Middle frontal gyrus (tissue), 1 donor: Measurements from ENCODE around the gene TMIGD1.

ENCODE experiments used
- DNase-seq: peaks from one replicate; pipeline ENCODE4 v3.0.0-alpha.2; 2015; ENCODE audit warnings: low spot score; ENCODE audit errors: extremely low spot score

TMIGD1 gene

GRCh38 chr17:30332057-30332542 is 1.8 kb downstream of the TMIGD1 start:
- no peak for DNase-seq

- no peak for DNase-seq
These were observed 7.0 kb downstream of the TMIGD1 start for GRCh38 chr17:30326809-30327208.

GRCh38 chr17:30324723-30325122 is 9.1 kb downstream of the TMIGD1 start:
- no peak for DNase-seq

- DNase-seq = no peak
These were observed 9.9 kb downstream of the TMIGD1 start for GRCh38 chr17:30323895-30324319.

- DNase-seq = no peak
These were observed 10.5 kb downstream of the TMIGD1 start for GRCh38 chr17:30323262-30323894.

- DNase-seq = no peak
These were observed 12.5 kb downstream of the TMIGD1 start for GRCh38 chr17:30321314-30321713.

- no peak for DNase-seq
These were observed 15.7 kb downstream of the TMIGD1 start for GRCh38 chr17:30318155-30318554.

- DNase-seq = no peak
These were observed 17.1 kb downstream of the TMIGD1 start for GRCh38 chr17:30316736-30317135.

- peak; percentile 6 for DNase-seq
These were observed 18.8 kb downstream of the TMIGD1 start for GRCh38 chr17:30315106-30315505.

- no peak for DNase-seq
These were observed 19.4 kb downstream of the TMIGD1 start for GRCh38 chr17:30314474-30314873.

GRCh38 chr17:30312226-30312625 is 21.6 kb downstream of the TMIGD1 start:
- no peak for DNase-seq

- DNase-seq = no peak
These were observed 23.3 kb downstream of the TMIGD1 start for GRCh38 chr17:30310562-30310961.

- DNase-seq = no peak
These were observed 24.3 kb downstream of the TMIGD1 start for GRCh38 chr17:30309591-30309990.

GRCh38 chr17:30308406-30308805 is 25.5 kb downstream of the TMIGD1 start:
- DNase-seq = no peak

- no peak for DNase-seq
These were observed 29.1 kb downstream of the TMIGD1 start for GRCh38 chr17:30304778-30305177.

GRCh38 chr17:30302241-30302640 is 31.6 kb downstream of the TMIGD1 start:
- DNase-seq = no peak

GRCh38 chr17:30300818-30301217 is 33.0 kb downstream of the TMIGD1 start:
- DNase-seq = no peak

GRCh38 chr17:30299000-30299399 is 34.9 kb downstream of the TMIGD1 start:
- DNase-seq = no peak

GRCh38 chr17:30297715-30298114 is 36.1 kb downstream of the TMIGD1 start:
- DNase-seq = no peak

GRCh38 chr17:30296499-30297080 is 37.3 kb downstream of the TMIGD1 start:
- DNase-seq = no peak

GRCh38 chr17:30292286-30292858 is 41.5 kb downstream of the TMIGD1 start:
- no peak for DNase-seq

- peak; percentile 38 for DNase-seq
These were observed 42.1 kb downstream of the TMIGD1 start, which contains the start of gene BLMH for GRCh38 chr17:30291543-30292285. BLMH (minus strand) TSS chr17:30291944; CDS start chr17:30291819, 125 bp downstream.
